ENCODE data around the gene RRM1.
"Not testable (repeated sequence)": the region's sequence is repeated elsewhere in the genome, so short reads cannot be mapped to it uniquely, and the experiment has no call there.

RRM1 gene

GRCh38 chr11:4167758-4168157 lies 73.2 kb downstream of the RRM1 start:
- TF ChIP-seq POLR2A (IDR thresholded peaks at IDR 0.05; ENCODE audit: extremely low read depth, insufficient read length): no peak
- no peak for TF ChIP-seq MAX (IDR thresholded peaks at IDR 0.05; ENCODE audit: low read depth, low read length)
- DNase-seq (ENCODE audit: low read depth): no peak

DNA sequence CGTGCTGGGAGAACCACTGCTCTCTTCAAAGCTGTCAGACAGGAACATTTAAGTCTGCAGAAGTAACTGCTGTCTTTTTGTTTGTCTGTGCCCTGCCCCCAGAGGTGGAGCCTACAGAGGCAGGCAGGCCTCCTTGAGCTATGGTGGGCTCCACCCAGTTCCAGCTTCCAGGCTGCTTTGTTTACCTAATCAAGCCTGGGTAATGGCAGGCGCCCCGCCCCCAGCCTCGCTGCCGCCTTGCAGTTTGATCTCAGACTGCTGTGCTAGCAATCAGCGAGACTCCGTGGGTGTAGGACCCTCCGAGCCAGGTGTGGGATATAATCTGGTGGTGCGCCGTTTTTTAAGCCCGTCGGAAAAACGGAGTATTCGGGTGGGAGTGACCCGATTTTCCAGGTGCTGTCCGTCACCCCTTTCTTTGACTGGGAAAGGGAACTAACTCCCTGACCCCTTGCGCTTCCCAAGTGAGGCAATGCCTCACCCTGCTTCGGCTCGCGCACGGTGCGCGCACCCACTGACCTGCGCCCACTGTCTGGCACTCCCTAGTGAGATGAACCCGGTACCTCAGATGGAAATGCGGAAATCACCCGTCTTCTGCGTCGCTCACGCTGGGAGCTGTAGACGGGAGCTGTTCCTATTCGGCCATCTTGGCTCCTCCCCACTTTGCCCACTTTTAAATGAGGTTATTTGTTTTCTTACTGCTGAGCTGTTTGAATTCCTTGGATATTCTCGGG lies 81.2 kb downstream of the RRM1 start:
- not testable (repeated sequence) for H3K4me3 ChIP-seq (ENCODE audit: low read depth, low read length); DNase-seq (ENCODE audit: low read depth)

More at GRCh38 chr11:4167758-4168157, 73.2 kb downstream of the RRM1 start:
- no peak overlapping the region for H3K4me3 ChIP-seq (ENCODE audit: low read depth, low read length)

GRCh38 chr11:4178813-4179662 lies 84.4 kb downstream of the RRM1 start:
- H3K4me3 ChIP-seq (ENCODE audit: low read depth, low read length): no peak overlapping the region
- DNase-seq (ENCODE audit: low read depth): no peak
- TF ChIP-seq MAX (IDR thresholded peaks at IDR 0.05; ENCODE audit: low read depth, low read length): no peak
- TF ChIP-seq CTCF (IDR thresholded peaks at IDR 0.05; ENCODE audit: low read depth, low read length): no peak
- no peak for TF ChIP-seq POLR2A (IDR thresholded peaks at IDR 0.05; ENCODE audit: extremely low read depth, insufficient read length)

DNA sequence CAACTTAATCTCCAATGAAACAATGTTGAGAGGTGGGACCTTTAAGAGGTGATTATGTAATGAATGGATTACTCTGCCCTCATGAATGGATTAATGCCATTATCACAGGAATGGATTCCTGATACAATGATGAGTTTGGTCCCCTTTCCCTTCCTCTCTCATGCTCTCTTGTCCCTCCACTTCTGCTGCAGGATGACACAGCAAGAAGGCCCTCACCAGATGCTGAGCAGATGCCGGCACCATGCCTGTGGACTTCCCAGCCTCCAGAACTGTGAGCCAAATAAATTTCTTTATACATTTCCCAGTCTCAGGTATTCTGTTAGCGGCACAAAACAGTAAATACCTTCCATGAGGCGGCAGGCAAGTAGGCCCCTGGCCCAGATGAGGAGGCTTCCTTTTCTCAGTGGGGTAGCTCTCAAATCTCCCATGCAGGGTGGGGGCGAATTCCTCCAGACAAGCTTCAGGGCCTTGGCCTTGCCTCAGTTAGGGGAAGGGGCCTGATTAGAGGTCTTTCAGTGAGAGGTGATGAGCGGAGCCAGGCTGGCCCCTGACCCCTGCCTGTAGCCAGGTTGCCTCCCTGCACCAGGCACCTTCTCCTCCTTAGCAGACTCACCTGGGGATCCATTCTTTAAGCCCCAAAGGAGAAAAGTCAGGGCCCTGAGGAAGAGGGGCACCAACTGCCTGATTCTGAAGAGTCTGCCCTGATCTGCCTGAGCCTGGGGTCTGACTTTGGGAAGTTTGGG lies 86.0 kb downstream of the RRM1 start:
- TF ChIP-seq MAX (IDR thresholded peaks at IDR 0.05; ENCODE audit: low read depth, low read length) (no peak), MYC (IDR thresholded peaks at IDR 0.05; ENCODE audit: low read depth, low read length) (no peak), POLR2A (IDR thresholded peaks at IDR 0.05; ENCODE audit: extremely low read depth, insufficient read length) (no peak), CTCF (IDR thresholded peaks at IDR 0.05; ENCODE audit: low read depth, low read length) (no peak)
- DNase-seq (ENCODE audit: low read depth): no peak
- H3K4me3 ChIP-seq (ENCODE audit: low read depth, low read length): no peak overlapping the region

GRCh38 chr11:4181782-4182721 lies 87.5 kb downstream of the RRM1 start:
- H3K4me3 ChIP-seq (ENCODE audit: low read depth, low read length): no peak overlapping the region
- TF ChIP-seq MYC (IDR thresholded peaks at IDR 0.05; ENCODE audit: low read depth, low read length): 0 out of 2 replicates have a peak, but pooled peaks have one; percentile 45
- peak; percentile 76 for TF ChIP-seq MAX (IDR thresholded peaks at IDR 0.05; ENCODE audit: low read depth, low read length)
- no peak for TF ChIP-seq POLR2A (IDR thresholded peaks at IDR 0.05; ENCODE audit: extremely low read depth, insufficient read length)
- TF ChIP-seq CTCF (IDR thresholded peaks at IDR 0.05; ENCODE audit: low read depth, low read length): peak; percentile 85
- peak; percentile 74 for DNase-seq (ENCODE audit: low read depth)

- TF ChIP-seq MYC (IDR thresholded peaks at IDR 0.05; ENCODE audit: low read depth, low read length): no peak
- no peak for TF ChIP-seq MAX (IDR thresholded peaks at IDR 0.05; ENCODE audit: low read depth, low read length)
- TF ChIP-seq POLR2A (IDR thresholded peaks at IDR 0.05; ENCODE audit: extremely low read depth, insufficient read length): no peak
- no peak for TF ChIP-seq CTCF (IDR thresholded peaks at IDR 0.05; ENCODE audit: low read depth, low read length)
- no peak for DNase-seq (ENCODE audit: low read depth)
- H3K4me3 ChIP-seq (ENCODE audit: low read depth, low read length): no peak overlapping the region
These were observed 88.9 kb downstream of the RRM1 start for GRCh38 chr11:4183410-4184057.

Data from NB4 (cell line).